Upper lobe of right lung (tissue), 1 donor: ENCODE measurements around the gene SYT17. TPM values are rescaled to one million over a fixed set of nuclear protein-coding genes. Genes with fewer than 3 reads are reported as not detected.

ENCODE experiments used
- ATAC-seq: fragments of 200-7000 bp; cut with Tn5 transposase; one replicate; pipeline ENCODE4 v1.9.1; 2020; ENCODE audit warnings: mild to moderate bottlenecking, moderate library complexity
- DNase-seq: peaks from one replicate; pipeline ENCODE4 v3.0.0-alpha.2; 2020
- H3K27ac ChIP-seq: fragments of 200-600 bp; one replicate; pipeline ENCODE4 v1.8.0; 2022
- H3K27me3 ChIP-seq: fragments of 200-600 bp; one replicate; pipeline ENCODE4 v1.8.0; 2022; ENCODE audit warnings: mild to moderate bottlenecking
- H3K36me3 ChIP-seq: fragments of 200-600 bp; one replicate; pipeline ENCODE4 v1.8.0; 2022
- H3K4me1 ChIP-seq: fragments of 200-600 bp; one replicate; pipeline ENCODE4 v1.8.0; 2022
- H3K4me3 ChIP-seq: fragments of 200-600 bp; one replicate; pipeline ENCODE4 v1.8.0; 2022; ENCODE audit warnings: mild to moderate bottlenecking
- H3K9me3 ChIP-seq: fragments of 200-600 bp; one replicate; pipeline ENCODE4 v1.8.0; 2022
- intact Hi-C: fragments of 100-400 bp; cut with DNase I; formaldehyde crosslinking; loops from one replicate; pipeline ENCODE4 v1.11.0; 2022
- total RNA-seq: library from RNA; stranded (reverse); fragmentation: NEBNext Ultra II Directional; extraction: Animal tissue kit (Norgen Biotek cat#: 25700); gene quantifications from one replicate; pipeline ENCODE4 v1.2.1, GENCODE V29; 2021
- TF ChIP-seq, protein P1 (sequence below): fragments of 200-600 bp; IDR thresholded peaks from one replicate; pipeline ENCODE4 v1.8.0; 2022; ENCODE audit warnings: antibody characterized with exemption
- donor health status: DM: no; HTN: yes; CAD: no; lungs with severe emphysema.

Gene SYT17
- total RNA-seq, 1 donor from 2014 or later: 13.7 TPM

DNA sequence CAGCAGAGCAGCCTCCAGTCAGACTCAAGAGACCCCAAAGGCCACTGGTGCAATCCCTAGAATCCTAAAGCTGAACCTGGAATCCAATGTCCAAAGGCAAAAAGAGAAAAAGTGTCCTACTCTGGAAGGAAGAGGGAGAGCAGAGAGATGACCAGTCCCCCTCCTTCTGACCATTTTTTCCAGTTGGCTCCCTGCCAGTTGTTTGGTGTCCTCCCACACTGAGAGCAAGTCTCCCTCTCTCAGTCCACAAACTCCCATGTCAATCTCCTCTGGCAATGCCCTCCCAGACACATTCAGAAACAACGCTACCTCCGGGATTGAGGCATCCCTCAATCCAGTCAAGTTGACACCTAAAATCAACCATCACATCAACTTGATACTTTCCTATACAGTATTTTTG is 113.2 kb downstream of the SYT17 start:
- intact Hi-C loops: no loop called here
- no peak overlapping the region for H3K4me3 ChIP-seq
- TF ChIP-seq, protein P1, sequence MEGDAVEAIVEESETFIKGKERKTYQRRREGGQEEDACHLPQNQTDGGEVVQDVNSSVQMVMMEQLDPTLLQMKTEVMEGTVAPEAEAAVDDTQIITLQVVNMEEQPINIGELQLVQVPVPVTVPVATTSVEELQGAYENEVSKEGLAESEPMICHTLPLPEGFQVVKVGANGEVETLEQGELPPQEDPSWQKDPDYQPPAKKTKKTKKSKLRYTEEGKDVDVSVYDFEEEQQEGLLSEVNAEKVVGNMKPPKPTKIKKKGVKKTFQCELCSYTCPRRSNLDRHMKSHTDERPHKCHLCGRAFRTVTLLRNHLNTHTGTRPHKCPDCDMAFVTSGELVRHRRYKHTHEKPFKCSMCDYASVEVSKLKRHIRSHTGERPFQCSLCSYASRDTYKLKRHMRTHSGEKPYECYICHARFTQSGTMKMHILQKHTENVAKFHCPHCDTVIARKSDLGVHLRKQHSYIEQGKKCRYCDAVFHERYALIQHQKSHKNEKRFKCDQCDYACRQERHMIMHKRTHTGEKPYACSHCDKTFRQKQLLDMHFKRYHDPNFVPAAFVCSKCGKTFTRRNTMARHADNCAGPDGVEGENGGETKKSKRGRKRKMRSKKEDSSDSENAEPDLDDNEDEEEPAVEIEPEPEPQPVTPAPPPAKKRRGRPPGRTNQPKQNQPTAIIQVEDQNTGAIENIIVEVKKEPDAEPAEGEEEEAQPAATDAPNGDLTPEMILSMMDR: no peak
- DNase-seq: no peak
- no peaks in the 10 kb centered on the region for H3K9me3 ChIP-seq
- no peaks in the 10 kb centered on the region for H3K4me1 ChIP-seq
- no peak overlapping the region for H3K27ac ChIP-seq
- H3K36me3 ChIP-seq: no peaks in the 10 kb centered on the region
- H3K27me3 ChIP-seq: no peaks in the 10 kb centered on the region
- no peak for ATAC-seq

DNA sequence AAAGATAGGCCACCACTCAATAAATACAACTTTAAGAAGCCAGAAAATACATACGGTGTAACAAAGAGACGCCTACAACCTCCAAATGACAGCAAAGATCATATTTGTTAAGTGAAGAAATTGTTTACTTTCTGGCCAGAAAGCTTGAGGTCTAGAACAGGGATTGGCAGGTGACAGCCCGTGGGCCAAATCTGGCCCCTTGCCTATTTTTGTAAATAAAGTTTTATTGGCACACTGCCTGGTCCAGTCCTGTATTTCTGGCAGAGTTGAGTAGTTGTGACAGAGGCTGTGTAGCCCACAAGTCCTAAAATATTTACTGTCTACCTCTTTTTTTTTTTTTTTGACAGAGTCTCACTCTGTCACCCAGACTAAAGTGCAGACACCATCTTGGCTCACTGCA is 114.1 kb downstream of the SYT17 start:
- H3K4me3 ChIP-seq: no peak overlapping the region
- H3K27ac ChIP-seq: no peak overlapping the region
- no peaks in the 10 kb centered on the region for H3K9me3 ChIP-seq
- no peaks in the 10 kb centered on the region for H3K4me1 ChIP-seq
- DNase-seq (no peak), ATAC-seq (no peak)
- H3K27me3 ChIP-seq: no peaks in the 10 kb centered on the region
- intact Hi-C loops: no loop called here
- TF ChIP-seq, protein P1: no peak
- H3K36me3 ChIP-seq: no peaks in the 10 kb centered on the region

DNA sequence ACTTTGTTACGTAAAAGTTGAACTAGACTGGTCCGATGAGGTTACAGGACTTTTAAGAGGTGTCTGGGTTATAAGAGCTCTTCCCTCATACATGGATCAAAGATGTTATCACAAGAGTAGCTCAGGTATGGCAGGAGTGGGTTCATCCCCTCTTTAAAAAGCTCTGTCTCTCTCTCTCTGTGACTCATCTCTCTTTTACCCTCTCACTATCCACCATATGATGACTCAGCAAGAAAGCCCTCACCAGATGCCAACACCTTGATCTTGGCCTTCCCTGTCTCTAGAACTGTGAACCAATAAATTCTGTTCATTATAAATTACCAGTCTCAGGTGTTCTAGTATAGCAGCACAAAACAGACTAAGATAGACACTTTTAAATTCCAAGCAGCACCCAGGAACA is 115.6 kb downstream of the SYT17 start:
- ATAC-seq: no peak
- no peaks in the 10 kb centered on the region for H3K9me3 ChIP-seq
- H3K36me3 ChIP-seq: no peaks in the 10 kb centered on the region
- intact Hi-C loops: no loop called here
- TF ChIP-seq, protein P1: no peak
- H3K27ac ChIP-seq: no peak overlapping the region
- DNase-seq: no peak
- H3K4me3 ChIP-seq: no peak overlapping the region
- no peaks in the 10 kb centered on the region for H3K4me1 ChIP-seq
- H3K27me3 ChIP-seq: no peaks in the 10 kb centered on the region

DNA sequence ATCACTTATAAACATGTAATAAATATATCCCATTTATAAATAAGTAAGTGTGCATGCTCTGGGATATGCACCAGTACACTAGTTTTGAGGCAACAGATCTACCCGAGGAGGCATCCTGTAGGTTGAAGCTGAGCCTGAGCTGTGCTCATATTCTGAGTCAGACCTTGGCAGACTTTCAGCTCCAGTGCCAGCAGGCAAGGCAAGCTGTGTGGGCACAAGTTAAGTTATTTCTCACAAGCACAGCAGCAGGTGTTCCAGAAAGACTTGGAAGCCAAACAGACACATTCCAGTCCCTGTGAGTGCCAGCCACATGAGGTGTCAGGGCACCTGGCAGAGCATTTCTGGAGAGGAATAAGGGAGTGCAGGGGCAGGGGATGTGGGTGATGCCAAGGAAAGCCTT is 116.2 kb downstream of the SYT17 start:
- TF ChIP-seq, protein P1: no peak
- intact Hi-C loops: no loop called here
- H3K4me1 ChIP-seq: no peaks in the 10 kb centered on the region
- no peak overlapping the region for H3K27ac ChIP-seq
- DNase-seq (peak; percentile 68), ATAC-seq (peak; percentile 86)
- no peaks in the 10 kb centered on the region for H3K27me3 ChIP-seq
- no peak overlapping the region for H3K4me3 ChIP-seq
- H3K9me3 ChIP-seq: no peaks in the 10 kb centered on the region
- no peaks in the 10 kb centered on the region for H3K36me3 ChIP-seq

DNA sequence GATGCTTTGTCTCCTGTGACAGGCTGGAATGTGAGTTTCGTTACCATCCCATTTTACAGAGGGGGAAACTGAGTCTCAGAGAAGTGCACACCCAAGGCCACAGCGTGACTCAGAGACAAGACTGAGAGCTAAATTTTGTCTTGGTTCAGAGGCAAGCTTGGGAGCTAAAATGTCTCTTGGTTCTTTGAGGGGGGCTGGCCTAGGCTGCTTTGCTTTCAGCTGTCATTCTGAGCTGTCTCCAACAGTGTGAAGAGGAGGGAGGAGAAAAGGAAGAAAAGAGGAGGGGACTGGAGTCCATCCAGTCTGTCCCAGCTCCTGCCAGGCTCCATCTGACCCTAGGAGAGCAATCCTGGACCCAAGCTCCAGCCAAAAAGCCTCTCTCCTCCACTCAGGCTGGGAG is 117.4 kb downstream of the SYT17 start, which contains the start of gene CLEC19A:
Gene CLEC19A (plus strand): TSS at position 301 of the 400 bp plus-strand sequence. CDS start 121 bp downstream, outside the sequence.
- intact Hi-C loops: no loop called here
- DNase-seq: no peak

More for the DNA sequence above, 117.4 kb downstream of the SYT17 start, which contains the start of gene CLEC19A:
- TF ChIP-seq, protein P1: no peak
- Histone ChIP-seq H3K4me3 (no peak within 1 kb of the TSS), H3K4me1 (no peaks in the 10 kb centered on the region), H3K27me3 (no peaks in the 10 kb centered on the region), H3K27ac (no peak within 1 kb of the TSS), H3K36me3 (no peaks in the 10 kb centered on the region), H3K9me3 (no peaks in the 10 kb centered on the region)
- no peak for ATAC-seq
